Loucy (cell line): ENCODE measurements around the gene CD28.
"Not testable (repeated sequence)": the region's sequence is repeated elsewhere in the genome, so short reads cannot be mapped to it uniquely, and the experiment has no call there.

Experiments used
- CTCF ChIP-seq: fragments of 200-600 bp; sonication (generic); conservative IDR thresholded peaks from 2 replicates; pipeline ENCODE4 v1.5.1; 2014; ENCODE audit warnings: mild to moderate bottlenecking, antibody characterized with exemption, low read length
- EZH2phosphoT487 ChIP-seq: fragments of 200-600 bp; IDR thresholded peaks from 2 replicates; pipeline ENCODE4 v1.6.1; 2018; ENCODE audit warnings: antibody characterized with exemption, mild to moderate bottlenecking, moderate library complexity, borderline replicate concordance

GRCh38 chr2:203697763-203698162, 8.7 kb upstream of the CD28 start:
- TF ChIP-seq CTCF, EZH2phosphoT487: not testable (repeated sequence)
